Right hindlimb (tissue), 1 donor: Measurements from ENCODE around the gene ARMC9.

ENCODE experiments used
- DNase-seq: peaks from one replicate; pipeline ENCODE4 v3.0.0-alpha.2; 2018

ARMC9 gene

DNA sequence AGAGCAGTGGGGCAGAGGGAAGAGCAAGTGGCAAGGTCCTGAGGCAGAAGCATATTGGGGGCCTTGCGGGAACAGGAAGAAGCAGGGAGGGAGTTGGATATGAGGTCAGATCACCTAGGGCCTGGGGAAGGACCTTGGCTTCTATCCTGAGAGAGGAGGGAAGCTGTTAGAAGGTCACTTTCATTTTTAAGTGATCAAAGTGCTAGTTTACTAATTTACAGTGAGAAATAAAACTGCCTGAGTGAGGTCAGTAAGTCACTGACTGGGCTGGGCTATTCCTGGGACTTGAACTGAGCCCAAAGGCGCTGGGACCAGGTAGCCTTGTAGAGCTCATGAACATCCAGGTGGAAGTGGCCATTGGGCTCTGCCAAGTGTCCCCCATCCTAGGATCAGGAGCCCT is 120.5 kb downstream of the ARMC9 start:
- no peak for DNase-seq

DNA sequence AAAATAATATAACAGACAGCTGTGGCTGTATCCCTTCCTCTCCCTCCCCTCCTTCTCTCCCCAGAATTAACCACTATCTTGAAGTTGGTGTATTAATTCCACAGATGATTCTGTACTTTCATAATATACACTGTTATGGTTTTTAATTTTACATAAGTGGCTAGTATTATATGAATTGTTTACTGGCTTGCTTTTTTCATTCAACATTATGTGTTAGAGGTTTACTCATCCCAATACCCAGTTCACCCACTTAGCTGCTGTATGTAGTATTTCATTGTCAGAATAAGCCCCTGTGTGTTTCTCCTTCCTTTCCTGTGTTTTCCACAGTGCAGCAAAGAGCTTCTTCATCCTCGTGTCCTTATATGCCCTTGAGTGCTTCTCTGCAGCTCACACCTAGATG is 121.4 kb downstream of the ARMC9 start:
- DNase-seq, result no peak

DNA sequence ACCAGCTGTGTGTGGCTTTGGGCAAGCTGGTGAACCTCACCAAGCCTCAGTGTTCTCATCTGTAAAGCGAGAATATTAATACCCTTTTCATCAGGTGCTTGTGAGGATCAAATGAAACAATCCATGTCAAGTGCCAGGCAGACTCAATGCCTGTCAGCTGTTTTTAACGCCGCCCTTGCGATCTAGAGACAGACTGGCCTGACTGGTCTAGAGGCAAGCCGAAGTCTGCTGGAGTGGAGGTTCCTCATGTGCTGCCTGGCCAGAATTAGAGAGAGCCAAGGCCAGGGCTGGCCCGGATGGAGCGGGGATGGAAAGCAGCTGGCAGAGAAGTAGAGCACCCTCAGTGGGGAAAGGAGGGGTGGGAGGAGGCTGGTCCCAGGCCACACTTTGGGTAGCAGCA is 122.6 kb downstream of the ARMC9 start:
- no peak for DNase-seq

DNA sequence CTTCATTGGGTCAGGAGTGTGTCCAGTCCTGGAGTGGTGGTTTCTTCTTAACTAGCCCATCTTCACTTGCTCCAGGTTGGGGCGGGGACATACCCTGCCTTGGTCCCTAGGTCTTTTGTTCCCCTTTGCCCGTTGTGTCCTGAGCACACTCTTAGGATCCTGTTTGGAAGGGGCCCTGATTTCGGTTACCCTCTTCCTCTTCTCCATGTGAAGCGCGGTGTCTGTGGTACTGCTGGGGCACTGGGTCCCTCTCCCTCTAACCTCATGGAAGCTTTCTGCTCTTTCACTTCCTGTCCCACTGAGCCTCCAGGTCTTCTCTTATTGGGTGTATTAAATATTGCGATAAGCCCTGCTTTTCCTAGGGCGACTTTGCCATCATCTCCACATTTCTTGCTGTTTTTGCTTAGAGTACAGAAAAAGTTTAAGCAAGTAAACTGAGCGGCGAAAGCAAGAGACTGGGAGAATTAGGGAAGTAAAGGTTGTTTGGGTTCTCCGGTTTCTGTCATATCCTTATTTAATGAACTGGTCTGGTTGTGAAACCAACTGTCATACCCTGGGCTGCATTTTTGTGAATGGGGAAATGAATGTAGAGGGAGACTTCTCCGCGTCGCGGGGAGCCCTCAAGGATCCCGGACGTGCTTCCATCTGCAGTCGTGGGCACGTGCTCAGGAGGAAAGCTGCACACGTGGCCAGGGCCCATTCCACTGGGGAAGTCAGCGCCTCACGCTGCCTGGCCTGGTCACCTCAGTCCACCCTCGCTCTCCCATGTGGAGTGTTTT is 123.3 kb downstream of the ARMC9 start:
- DNase-seq, result no peak

DNA sequence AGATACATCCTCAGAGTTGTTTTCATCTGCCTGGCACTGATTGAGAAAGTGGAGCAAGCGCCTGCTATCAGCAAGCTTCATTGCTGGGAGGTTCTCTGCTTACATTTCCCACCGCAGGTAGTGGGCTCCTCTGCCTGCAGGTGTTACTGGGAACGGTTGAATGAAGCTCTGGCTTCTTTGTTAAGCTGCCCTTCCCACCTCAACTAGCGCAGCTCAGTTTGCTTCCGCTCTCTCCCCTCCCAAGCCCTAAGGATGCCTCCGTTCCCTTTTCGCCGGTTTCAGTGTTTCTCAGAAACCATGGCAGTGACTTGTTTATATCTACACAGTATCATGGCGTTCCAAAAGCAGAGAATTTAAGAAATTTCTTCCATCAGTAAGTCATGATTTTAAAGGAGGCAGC is 124.9 kb downstream of the ARMC9 start:
- DNase-seq, result no peak

DNA sequence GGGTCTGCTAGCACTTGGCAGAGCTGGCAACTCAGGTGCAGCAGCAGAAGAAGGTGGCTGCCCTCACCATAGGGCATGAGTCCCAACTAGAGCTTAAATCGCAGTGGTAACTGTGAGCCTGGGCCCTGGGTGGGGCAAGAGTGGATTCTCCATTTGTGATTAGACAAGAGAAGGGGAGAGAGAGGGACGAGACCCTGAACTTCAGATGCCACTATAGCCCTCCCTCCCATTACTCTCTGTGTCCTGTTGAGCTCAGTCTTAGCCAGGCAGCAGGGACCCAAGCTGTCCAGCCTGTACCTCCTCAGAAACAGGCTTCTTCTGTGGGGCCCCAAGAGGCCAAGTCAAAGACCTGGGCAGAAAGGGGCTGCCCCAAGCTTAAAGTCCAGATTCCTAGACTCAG is 127.4 kb downstream of the ARMC9 start:
- no peak for DNase-seq

DNA sequence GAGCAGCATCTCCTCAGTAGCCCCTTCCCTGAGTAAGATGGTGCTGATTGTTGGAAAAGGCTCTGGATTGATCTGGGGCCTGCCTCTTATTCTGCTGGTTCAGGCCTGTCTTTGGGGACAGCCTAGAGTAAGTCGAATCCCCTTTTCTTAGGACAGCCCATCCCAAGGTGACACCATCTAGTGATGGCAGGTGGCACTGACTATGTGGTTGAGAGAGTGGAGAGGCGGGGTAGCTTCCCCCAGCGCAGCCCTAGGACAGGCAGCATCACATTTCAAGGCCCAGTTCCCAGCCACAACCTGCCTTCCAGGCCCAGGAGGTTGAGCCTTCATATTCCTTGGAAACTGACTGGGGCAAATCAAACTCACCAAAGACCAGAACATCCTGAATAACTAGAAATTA is 128.0 kb downstream of the ARMC9 start:
- no peak for DNase-seq

DNA sequence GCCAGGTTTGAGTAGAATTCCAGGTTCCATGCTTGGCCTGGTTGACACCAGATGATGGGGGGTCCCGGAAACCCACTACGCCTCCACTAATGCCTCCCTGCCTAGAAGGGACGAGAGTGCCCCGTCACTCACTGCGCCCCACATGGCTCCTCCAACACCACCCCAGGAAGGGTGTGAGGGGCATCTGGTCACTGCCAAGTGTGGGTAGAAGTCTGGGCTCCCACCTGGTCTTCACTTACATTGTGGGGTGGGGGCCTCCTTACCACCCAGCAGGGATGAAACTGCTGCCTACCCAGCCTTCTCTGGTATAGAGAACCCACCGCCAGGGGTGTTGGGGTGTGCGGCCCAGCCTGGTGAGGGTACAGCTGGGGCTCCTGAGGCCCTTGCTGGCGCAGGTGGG is 131.9 kb downstream of the ARMC9 start:
- DNase-seq, result no peak

DNA sequence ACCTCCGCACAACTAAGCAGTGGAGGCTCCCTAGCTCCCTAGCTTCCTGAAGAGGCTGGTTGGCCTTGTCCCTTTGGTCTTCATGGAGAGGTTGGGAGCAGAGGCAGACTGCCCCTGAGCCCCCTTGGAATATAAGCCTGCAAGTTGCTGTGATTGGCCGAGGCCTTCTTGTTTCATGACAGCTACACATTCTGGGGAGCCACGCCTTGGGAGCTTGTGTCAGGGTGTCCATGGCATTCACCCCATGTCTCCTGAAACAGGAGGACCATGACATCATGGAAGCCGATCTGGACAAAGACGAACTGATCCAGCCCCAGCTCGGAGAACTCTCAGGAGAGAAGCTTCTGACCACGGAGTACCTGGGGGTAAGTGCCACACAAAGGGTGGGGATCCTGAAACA is 133.1 kb downstream of the ARMC9 start:
- DNase-seq, result no peak

DNA sequence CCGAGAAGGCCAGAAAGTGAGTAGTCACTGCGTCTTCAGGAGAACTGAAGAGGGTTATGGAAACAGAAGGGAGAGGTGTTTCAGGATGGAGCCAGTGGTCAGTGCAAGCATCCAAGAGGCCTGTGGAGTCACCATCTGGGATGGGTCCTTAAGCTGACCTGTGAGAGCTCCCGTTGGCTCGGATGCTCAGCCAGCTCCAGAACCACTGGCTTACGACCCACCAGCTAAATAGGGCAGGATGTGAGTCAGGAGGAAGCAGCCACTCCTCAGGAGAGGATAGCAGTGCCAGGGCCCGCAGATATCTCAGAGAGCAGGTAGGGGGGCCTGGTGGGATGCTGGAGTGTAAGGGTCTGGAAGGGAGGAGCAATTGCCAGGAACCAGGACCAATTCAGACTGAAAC is 134.0 kb downstream of the ARMC9 start:
- DNase-seq, result no peak

DNA sequence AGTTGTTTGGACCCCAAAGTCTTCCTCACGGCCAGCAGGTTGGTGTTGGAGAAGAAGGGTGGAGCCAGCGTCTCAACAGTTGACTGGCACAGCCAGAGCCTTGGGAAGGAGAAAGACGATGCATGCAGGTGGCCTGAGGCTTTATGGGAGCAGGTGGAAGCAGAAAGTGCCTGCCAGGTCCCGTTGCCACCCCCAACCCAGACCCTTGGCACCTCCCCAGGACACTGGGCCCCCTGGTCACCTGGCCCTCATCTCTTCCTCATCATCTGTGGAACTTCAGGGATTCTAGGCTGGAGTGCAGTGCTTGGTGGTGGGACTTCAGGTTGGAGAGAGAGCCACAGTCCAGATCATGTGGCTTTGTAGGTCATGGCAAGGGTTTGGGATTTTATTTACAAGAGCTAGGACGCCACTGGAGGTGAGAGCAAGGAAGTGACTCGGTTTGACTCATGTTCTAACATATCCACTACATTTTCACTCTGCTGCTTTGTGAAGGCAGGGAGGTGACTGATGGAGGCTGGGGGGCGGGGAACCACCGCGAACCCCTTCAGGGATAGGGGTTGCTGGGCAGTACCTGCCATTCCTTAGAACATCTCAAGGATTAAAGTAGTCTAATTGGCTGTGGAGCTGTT is 134.6 kb downstream of the ARMC9 start:
- DNase-seq, result no peak

DNA sequence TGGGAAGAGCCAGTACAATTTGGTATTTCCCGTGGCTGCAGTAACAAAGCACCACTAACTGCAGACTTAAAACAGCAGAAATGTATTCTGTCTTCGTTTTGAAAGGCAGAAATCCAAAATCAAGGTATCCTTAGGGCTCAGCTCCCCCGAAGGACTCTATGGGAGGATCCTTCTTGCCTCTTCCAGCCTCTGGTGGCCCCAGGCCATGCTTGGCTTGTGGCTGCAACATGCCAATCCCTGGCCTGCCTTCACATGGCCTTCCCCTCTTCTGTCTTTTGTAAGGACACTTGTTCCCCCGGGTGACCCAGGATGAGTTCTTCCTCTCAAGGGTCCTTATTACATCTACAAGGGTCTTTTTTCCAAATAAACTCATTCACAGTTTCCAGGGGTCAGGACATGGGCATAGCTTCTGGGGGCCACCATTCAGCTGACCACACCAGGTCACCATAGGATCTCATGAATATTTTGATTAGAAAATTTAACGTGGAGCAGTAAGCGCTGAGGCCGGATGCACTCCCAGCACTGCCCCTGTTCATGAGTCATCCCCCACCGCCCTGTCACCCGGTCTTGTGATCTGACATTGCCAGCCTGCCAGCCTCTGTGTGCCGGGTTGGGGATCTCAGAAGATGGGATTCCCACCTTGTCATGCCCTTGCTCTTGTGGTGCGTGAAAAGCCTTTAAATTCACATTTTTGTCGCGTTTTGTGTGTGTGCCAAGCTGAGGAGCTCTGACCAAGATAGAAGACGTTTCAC is 135.9 kb downstream of the ARMC9 start:
- DNase-seq, result no peak

DNA sequence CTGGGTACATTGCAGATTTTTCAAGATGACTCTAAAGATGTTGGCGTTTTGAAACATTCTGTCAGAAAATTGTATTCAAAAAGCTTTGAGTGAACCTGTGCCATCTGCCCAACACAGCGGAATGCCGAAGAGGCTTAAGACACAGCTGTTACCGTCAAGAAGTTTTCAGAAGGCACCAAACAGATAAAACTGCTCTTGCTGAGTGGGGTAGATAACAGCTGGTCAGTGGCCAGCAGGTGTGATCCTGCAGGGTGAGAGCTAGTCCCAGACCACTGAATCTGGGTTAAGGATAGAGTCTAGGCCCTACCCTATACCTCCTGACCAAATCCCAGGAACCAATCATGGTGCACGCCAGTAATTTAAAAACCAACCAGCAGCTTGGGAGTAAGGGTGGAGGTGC is 136.6 kb downstream of the ARMC9 start:
- no peak for DNase-seq

DNA sequence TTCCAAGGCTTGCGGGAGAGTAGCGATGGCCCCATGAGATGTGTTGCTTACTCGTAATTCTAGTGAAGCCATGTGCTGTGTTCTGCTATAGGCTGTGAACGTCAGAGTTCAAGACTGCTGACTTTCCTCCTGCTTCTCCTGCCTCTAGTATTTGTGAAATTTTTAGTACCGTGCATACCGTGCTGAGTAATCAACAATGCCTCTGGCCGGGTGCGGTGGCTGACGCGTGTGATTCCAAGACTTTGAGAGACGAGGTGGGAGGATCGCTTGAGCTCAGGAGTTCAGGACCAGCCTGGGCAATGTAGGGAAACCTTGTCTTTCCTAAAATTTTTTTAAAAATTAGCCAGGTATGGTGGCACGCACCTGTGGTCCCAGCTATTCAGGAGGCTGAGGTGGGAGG is 137.2 kb downstream of the ARMC9 start:
- DNase-seq, result no peak

DNA sequence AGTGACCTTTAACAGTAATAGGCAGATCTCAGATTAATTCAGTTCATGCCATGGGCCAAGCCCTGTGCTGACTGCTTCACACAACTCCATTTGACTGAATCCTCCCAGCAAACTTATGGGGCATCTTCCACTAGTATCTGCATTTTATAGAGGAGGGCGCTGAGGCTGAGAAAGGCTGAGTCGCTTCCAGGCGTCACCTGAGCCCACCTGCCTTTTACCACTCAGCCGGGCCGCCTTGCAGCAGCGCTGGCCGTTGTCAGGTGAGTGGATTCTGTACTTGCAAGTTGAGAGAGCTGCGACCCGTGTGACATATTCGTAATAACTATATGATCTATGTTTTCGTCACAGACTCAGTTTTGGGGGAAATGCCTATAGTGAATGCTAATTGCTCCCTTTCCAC is 137.8 kb downstream of the ARMC9 start:
- DNase-seq, result no peak

DNA sequence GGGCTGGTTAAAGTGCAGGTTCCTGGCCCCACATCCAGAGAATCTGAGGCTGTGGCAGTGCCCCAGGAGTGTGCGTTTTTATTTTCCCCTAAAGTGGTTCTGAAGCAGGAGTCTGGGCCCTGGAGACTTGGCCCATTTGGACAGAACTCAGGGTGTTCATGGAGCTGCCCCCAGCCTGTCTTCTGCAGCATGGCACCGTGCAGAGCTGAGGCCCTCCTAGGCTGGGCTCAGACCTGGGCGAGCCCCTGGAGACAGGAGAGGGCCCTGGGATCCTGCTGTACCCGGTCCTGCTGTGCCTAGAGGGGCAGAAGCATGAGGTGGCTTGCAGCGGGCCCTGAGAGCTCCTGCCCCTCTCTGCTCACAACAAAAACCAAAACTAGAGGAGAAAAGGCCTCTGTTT is 138.3 kb downstream of the ARMC9 start:
- no peak for DNase-seq

DNA sequence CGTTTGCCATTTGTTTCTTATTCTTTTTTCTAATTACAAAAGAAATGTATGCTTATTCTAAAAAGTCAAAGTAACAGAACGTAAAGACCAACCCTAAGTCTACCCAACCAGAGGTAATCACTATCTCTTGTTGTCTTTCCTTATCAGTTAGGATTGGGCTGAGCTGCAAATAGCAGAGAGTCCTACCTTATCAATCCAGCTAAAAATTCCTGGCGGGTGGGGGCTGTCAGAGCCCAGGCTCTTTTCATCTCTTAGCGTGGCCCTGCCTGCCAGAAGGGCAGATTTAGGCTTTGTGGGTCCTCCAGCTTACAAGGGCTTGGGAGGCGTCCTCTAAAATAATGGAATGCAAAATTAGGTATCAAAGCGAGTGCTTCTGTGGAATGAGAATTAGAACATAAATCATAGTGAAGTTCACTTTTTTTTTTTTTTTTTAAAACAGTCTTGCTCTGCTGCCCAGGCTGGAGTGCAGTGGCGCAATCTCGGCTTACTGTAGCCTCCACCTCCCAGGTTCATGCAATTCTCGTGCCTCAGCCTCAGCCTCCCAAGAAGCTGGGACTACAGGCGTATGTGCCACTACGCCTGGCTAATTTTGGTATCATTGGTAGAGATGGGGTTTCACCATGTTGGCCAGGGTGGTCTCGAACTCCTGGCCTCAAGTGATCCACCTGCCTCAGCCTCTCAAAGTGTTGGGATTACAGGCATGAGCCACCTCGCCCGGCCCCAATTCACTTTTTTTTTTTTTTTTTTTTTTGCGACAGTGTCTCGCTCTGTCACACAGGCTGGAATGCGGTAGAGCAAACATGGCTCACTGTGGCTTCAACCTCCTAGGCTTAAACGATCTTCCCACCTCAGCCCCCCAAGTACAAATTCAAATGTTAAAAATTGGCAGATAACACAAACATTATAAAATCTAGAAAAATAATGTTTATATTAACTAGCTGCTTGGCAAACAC is 139.7 kb downstream of the ARMC9 start:
- DNase-seq, result no peak

DNA sequence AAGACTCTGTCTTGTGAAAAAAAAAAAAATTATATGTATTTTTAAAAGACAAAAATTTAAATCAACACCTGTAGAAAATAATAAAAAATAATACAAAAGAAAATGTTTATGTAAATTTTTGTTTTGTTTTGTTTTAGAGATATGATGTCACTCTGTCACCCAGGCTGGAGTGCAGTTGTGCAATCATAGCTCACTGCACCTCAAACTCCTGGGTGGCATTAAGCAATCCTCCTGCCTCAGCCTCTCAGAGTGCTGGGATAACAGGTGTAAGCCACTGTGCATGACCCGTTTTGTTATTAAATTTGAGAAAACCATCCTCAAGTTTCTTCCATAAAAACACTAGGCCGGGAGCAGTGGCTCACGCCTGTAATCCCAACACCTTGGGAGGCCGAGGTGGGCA is 140.9 kb downstream of the ARMC9 start:
- DNase-seq, result no peak

DNA sequence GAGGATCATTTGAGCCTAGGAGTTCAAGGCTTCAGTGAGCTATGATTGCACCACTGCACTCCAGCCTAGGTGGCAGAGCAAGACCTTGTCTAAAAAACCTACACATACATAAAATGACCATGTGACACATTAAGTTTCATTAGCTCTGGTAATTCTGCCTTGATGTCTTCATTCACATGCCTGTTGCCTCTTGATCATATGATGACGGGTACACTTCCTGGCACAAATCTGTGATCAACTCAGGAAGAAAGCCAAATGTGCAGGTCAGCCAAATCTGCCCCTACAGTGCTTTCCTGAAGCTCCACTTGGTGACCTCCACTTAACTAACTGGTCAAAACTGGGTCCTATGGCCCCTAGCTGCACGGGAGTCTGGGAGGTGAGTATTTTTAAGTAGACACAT is 142.7 kb downstream of the ARMC9 start:
- DNase-seq, result no peak

DNA sequence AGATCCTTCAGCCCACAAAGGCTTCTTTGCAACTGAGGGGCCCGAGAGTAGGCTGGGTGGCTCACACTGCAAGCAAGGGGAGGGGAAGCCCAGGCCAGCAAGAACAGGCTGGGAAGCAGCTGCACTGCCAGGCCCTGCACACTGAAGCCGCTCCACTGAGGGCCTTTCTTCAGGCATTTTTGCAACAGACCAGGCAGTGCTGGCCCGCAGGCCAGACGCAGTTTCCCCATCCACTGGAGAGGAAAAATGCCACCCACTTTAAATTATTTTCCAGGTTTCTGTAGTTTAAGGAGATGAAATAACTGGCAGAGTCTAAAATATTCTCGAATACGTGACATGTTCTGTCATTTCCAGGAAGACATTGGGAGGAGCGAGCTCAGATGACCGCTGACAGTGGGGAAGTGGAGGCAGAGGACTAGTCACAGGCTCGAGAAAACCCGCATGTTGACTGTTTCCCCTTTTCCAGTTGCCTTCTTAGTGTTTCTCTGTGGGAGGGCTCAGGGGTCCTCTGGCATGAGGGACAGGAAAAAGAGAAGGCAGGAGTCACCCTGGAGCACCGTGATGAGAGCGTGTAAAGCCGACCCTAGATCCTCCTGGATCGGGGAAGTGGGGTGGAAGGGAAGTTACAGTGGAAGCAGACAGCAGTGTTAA is 143.8 kb downstream of the ARMC9 start:
- no peak for DNase-seq

DNA sequence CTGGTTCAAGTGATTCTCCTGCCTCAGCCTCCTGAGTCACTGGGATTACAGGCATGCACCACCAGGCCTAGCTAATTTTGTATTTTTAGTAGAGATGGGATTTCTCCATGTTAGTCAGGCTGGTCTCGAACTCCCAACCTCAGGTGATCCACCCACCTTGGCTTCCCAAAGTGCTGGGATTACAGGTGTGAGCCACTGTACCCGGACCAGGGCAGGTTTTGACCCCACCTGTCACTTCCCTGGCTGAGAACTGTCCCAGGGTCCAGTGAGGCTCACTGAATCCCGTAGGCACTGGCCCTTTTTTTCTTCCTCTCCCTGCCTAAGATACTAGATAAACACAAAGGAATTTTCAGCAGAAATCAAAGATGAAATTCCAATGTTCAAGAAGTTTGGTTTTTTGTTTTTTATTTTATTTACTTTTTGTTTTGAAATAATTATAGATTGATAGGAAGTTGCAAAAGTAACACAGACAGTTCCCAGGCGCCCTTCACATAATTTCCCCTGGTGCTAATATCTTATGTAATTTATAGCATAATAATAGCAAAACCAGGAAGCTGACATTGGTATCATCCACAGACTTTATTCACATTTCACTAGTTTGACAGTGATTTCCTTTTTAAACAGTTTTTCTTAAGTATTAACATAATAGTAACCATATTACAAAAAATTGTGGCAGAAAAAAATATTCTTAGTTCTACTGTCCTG is 144.7 kb downstream of the ARMC9 start:
- DNase-seq, result no peak

DNA sequence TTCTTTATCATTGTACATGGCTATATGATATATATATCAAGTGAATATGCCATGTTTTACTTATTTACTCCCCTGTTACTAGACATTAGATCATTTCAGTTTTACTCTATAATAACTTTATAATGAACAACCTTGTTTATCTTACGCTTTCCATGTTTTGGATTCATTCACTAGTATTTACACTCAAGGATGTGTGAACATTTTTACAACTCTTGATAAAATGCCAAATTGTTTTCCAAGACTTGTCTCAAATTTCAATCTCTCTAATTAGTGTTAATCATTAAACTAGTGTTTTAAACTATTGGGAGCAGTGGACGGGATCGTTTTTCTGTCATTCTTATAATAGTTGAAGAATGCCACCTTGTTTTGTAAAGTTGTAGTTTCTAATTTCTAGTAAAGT is 145.6 kb downstream of the ARMC9 start:
- no peak for DNase-seq
